HG03139 (cell line): ENCODE measurements around the gene KRTAP4-8.
"Not testable (repeated sequence)": the region's sequence is repeated elsewhere in the genome, so short reads cannot be mapped to it uniquely, and the experiment has no call there.

Experiments
- ATAC-seq: cut with Tn5 transposase; IDR thresholded peaks from one replicate; pipeline ENCODE4 v1.9.1; 2021; ENCODE audit not compliant: unreplicated experiment

KRTAP4-8 gene

DNA sequence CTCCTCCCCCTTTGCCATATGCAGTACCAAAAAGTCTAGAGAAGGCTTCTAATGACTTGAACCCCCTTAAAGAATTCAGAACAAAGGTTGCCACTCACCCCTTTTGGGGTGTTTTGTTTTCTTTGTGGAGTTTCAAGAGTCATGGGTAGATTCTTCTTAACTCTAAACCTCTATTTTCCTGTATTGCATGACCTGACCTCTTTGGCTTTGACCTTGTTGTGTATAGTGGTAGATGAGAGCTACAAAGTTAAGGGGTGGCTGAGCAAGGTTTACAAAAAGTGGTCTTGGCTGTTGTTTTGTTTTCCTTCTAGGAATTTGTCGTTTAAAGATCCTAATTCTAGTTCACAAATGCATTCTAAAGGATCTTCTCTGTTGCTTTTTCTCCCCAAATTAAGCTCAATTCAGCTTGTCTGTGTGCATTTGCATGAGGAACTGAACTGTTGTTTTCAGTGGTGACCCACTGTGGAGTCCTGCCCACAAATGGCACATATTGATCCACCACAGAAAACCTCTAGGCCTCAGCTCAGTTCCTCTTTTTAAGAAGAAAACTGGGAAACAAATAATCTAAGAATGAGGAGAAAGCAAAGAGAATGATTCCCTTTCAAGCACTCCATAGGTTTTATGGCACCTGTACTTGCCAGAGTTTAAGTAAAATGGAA, 10.9 kb upstream of the KRTAP4-8 start:
- ATAC-seq = not testable (repeated sequence)

DNA sequence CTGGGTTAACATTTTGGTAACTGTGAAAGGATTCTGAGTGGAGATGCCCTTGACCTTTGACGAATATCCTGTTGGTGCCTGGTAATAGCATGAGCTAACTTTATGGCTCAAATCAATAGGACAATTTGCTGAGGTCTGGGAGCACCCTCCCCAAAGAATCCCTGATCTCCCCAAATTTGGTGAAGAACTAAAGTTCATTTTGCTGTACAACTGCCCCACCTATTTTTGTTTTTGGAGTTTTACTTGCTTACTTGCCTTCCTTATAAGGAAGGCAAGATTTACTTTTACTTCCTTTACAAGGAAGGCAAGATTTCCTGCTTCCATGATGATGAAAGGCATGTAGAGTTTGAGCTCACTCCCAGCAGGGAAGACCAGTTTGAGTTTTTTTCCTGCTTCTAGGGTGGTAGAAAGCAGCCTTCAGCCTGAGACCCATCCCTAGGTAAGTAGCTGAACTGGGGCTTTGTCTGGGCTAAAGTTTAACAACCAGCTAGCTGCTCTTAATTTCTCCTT, 10.1 kb upstream of the KRTAP4-8 start:
- ATAC-seq = no peak

DNA sequence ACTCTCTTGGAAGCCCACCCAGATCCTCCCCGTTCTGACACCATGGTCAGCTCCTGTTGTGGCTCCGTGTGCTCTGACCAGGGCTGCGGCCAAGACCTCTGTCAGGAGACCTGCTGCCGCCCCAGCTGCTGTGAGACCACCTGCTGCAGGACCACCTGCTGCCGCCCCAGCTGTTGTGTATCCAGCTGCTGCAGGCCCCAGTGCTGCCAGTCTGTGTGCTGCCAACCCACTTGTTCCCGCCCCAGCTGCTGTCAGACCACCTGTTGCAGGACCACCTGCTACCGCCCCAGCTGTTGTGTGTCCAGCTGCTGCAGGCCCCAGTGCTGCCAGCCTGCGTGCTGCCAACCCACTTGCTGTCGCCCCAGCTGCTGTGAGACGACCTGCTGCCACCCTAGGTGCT, 7.4 kb upstream of the KRTAP4-8 start, which contains the start of gene KRTAP4-9:
TSS of gene KRTAP4-9 (plus strand) at position 43 of the 400 bp plus-strand sequence. CDS start at position 43, 0 bp downstream.
- ATAC-seq = not testable (repeated sequence)

- not testable (repeated sequence) for ATAC-seq
Measured at GRCh38 chr17:41104386-41105038, 6.6 kb upstream of the KRTAP4-8 start.

GRCh38 chr17:41103896-41104295, 6.0 kb upstream of the KRTAP4-8 start:
- ATAC-seq = no peak

DNA sequence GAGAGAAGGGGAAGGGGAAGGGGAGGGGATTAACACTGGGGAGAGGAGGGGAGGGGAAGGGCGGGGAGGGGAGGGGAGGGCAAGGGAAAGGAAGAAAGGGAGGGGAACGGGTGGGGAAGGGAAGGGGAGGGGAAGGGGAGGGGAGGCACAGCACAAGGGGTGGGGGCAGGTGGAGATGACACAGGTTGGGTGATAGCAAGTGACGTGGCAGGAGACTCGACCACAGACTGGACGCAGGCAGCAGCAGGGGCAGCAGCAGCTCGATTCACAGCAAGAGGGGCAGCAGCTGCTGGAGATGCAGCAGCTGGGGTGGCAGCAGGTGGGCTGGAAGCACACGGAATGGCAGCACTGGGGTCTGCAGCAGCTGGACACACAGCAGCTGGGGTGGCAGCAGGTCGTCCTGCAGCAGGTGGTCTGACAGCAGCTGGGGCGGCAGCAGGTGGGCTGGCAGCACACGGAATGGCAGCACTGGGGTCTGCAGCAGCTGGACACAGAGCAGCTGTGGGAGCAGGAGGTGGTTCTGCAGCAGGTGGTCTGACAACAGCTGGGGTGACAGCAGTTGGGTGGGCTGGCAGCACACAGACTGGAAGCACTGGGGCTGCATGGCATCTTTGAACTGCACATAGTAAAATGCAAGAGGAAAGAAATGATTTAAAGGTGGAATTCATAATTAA, 3.8 kb upstream of the KRTAP4-8 start, which contains the start of gene KRTAP4-16:
TSS of gene KRTAP4-16 (minus strand) at position 624 of the 674 bp plus-strand sequence. CDS start at position 624, 0 bp downstream.
- no peak for ATAC-seq

- ATAC-seq = not testable (repeated sequence)
Measured at GRCh38 chr17:41099682-41100480, 1.9 kb upstream of the KRTAP4-8 start.

DNA sequence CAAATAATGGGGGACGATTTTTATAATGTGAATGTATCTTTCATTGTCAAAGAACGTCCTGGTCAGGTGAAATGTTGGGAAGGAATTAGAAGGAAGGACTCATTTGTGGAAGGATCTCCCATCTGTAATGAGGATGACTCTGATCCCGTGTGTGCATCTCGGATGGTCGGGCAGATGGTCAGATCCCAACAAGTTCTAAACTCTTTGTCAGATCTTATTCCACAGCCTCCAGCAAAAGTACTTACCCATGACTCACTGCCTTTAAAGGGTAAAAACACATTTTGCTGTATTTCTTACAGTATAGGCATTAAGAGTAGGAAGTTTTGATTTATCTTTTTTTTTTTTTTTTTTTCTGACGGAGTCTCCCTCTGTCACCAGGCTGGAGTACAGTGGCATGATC, 539 bp upstream of the KRTAP4-8 start:
- ATAC-seq = no peak

DNA sequence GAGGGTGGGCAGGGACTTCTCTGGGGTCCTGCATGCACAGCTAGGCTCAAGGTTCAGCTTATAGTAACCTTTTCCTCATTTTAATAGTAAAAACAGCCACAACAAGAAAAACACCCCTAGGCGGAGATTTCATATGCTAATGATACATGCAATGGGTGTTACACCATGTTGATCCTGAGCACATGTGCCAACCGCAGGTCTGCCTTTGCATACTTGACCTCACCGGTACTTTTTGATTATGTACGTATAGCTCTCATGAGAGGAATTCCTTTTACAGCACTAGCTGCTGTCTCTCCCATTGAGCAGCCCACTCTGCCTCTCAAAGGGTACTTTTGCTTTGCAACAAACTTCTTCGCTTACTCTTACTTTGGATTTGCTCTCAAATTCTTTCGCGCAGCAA, 1.9 kb downstream of the KRTAP4-8 start:
- ATAC-seq = no peak

DNA sequence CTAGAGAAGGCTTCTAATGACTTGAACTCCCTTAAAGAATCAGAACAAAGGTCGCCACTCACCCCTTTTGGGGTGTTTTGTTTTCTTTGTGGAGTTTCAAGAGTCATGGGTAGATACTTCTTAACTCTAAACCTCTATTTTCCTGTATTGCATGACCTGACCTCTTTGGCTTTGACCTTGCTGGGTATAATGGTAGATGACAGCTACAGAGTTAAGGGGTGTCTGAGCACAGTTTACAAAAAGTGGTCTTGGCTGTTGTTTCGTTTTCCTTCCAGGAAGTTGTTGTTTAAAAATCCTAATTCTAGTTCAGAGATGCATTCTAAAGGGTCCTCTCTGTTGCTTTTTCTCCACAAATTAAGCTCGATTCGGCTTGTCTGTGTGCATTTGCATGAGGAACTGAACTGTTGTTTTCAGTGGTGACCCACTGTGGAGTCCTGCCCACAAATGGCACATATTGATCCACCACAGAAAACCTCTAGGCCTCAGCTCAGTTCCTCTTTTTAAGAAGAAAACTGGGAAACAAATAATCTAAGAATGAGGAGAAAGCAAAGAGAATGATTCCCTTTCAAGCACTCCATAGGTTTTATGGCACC, 9.1 kb downstream of the KRTAP4-8 start:
- ATAC-seq = not testable (repeated sequence)

GRCh38 chr17:41084100-41084856, 13.7 kb downstream of the KRTAP4-8 start, which contains the start of gene KRTAP4-7:
Gene KRTAP4-7 (plus strand): TSS chr17:41084150. CDS start chr17:41084207, 57 bp downstream.
- ATAC-seq = not testable (repeated sequence)

GRCh38 chr17:41083427-41083826, 14.5 kb downstream of the KRTAP4-8 start:
- ATAC-seq = not testable (repeated sequence)

DNA sequence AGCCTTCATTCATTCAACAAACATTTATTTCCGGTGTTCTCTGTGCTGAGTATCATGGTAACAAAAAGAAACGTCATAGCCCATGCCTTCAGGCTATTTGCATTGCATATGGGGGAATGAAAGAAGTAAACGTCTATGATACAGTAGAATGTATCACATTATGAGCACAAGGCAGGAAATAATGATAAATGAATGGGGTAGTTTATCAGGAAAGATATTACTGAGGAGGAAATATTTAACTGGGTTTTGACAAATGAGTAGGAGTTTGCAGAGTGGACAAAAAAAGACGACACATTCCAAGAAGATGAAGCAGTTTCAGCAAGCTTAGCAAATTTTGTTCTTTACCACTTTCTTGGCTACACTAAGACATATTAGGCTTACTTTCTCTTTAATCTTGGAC, 15.3 kb downstream of the KRTAP4-8 start:
- no peak for ATAC-seq

GRCh38 chr17:41076788-41077187, 21.2 kb downstream of the KRTAP4-8 start:
- ATAC-seq = no peak

- ATAC-seq = no peak
Measured at GRCh38 chr17:41073676-41074075, 24.3 kb downstream of the KRTAP4-8 start.

GRCh38 chr17:41071606-41072360, 26.2 kb downstream of the KRTAP4-8 start:
- no peak for ATAC-seq

DNA sequence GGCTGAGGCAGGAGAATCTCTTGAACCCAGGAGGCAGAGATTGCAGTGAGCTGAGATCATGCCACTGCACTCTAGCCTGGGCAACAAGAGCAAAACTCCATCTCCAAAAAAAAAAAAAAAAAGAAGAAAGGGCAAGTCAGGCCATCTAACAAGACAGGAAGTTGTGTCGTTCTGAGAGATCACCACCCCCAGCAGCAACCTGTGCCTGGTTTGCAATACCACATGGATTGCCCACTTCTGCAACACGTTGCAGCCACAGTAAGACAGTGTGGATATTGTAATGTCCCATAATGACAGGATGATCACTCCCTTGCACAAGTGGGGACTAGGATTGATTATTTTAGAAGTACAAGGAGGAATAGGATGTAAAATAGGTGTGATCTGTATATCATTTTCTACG, 28.9 kb downstream of the KRTAP4-8 start:
- ATAC-seq = no peak

- ATAC-seq = no peak
Measured at GRCh38 chr17:41067281-41067680, 30.7 kb downstream of the KRTAP4-8 start.
